Activated CD8-positive, alpha-beta memory T cell treated with anti-CD3 and anti-CD28 coated beads, Interleukin-2, amount 10 ng/mL, durations not matched to agents 7 days and 5 days (primary cell): ENCODE results near the gene TANC1. TPM values are rescaled to one million over a fixed set of nuclear protein-coding genes. Genes with fewer than 3 reads are reported as not detected.

Experiments used
- ATAC-seq: fragments of 150-1000 bp; cut with Tn5 transposase; one replicate; pipeline ENCODE4 v1.10.0; 2021; ENCODE audit warnings: moderate library complexity
- CTCF ChIA-PET: fragments of 350-600 bp; sonication (Branson Sonifier 250); formaldehyde crosslinking; loops from one replicate; lab custom pipeline; 2021; ENCODE audit warnings: antibody characterized with exemption; lab: Charles Lee
- DNase-seq: peaks from one replicate; pipeline ENCODE4 v3.0.0-alpha.2; 2020
- H3K27ac Mint-ChIP-seq: one replicate; pipeline ENCODE4 v1.8.0; 2021; ENCODE audit warnings: mild to moderate bottlenecking, mixed read lengths
- H3K27me3 Mint-ChIP-seq: one replicate; pipeline ENCODE4 v1.8.0; 2021; ENCODE audit warnings: mixed read lengths
- H3K36me3 Mint-ChIP-seq: one replicate; pipeline ENCODE4 v1.8.0; 2021; ENCODE audit warnings: mild to moderate bottlenecking, mixed read lengths
- H3K4me1 Mint-ChIP-seq: one replicate; pipeline ENCODE4 v1.8.0; 2021; ENCODE audit warnings: mixed read lengths
- H3K4me3 Mint-ChIP-seq: one replicate; pipeline ENCODE4 v1.8.0; 2021; ENCODE audit warnings: mild to moderate bottlenecking, moderate library complexity, mixed read lengths
- H3K9me3 Mint-ChIP-seq: one replicate; pipeline ENCODE4 v1.8.0; 2022; ENCODE audit warnings: low read depth, mixed read lengths
- total RNA-seq, 2 experiments: library from RNA; stranded (reverse); gene quantifications; one replicate each; pipeline ENCODE4 v1.2.3, GENCODE V29; 2021

TANC1 gene
- total RNA-seq, 2 experiments from 2014 or later, result 0.16 to 0.20 TPM

DNA sequence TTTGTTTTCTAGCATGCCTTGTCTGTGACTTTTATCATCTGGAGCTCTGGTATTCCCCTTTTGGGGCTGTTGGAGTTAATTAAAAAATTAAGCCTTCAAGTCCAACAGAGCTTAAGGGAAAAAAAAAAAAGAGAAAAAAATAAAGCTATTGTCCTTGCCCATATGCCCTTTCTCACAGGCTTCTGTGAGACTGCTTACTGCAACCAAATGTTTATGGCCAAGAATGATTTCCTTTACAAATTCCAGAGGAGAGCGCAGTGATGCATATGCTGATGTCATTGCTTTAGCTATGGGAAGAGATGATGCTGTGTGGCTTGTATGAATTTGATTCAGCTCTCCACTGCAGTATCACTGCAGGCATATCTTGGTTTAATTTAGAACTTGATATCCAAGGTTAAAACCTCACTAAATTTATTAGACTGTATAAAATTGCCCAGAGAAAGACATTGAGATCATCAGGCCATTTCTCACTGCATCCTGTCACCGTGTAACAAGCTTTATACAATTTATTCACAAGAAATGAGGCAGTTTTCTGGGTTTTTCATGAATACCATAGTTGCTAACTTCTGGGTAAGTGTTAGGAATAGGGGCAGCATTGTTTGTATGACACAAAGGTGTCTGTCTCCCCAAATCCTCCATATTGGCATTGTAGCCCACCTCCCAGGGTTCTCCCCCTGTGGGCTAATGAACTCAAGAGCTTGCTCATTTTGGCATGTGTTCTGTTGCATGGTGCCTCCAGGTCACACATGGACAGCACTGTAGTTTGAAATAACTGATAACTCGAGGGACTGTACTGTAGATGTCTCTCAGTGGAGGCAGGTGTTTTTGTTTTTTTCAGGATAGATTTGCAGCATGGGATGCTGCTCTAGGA lies 85.0 kb downstream of the TANC1 start:
- Mint-ChIP-seq H3K4me3 (no peak overlapping the region), H3K27me3 (peaks cover 19% of the 10 kb centered on the region), H3K4me1 (no peaks in the 10 kb centered on the region), H3K36me3 (no peaks in the 10 kb centered on the region), H3K9me3 (no peaks in the 10 kb centered on the region), H3K27ac (no peak overlapping the region)
- DNase-seq (no peak), ATAC-seq (no peak)
- CTCF ChIA-PET, result interaction anchor here (0.8 kb wide), 1 partner anchor 396 kb away, joined by 3 read pairs; no protein-coding TSS in a partner anchor

DNA sequence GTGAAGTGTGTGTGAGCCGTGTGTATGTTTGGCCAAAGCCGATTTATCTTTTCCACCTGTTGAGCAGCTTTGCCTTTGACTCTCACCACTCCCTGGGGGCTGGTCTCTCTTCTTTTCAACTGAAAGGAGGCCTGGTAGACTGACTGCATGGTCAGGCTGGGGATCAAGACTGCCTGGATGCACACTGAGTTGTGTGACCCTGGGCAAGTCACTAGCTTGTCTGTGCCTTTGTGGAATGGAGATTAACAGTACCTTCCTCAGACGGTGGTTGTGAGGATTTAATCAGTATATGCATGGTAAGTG lies 85.5 kb downstream of the TANC1 start:
- Mint-ChIP-seq H3K36me3 (no peaks in the 10 kb centered on the region), H3K4me1 (no peaks in the 10 kb centered on the region), H3K27me3 (peaks cover 22% of the 10 kb centered on the region), H3K4me3 (no peak overlapping the region), H3K9me3 (no peaks in the 10 kb centered on the region), H3K27ac (no peak overlapping the region)
- ATAC-seq (no peak), DNase-seq (no peak)
- CTCF ChIA-PET, result no interaction called here

DNA sequence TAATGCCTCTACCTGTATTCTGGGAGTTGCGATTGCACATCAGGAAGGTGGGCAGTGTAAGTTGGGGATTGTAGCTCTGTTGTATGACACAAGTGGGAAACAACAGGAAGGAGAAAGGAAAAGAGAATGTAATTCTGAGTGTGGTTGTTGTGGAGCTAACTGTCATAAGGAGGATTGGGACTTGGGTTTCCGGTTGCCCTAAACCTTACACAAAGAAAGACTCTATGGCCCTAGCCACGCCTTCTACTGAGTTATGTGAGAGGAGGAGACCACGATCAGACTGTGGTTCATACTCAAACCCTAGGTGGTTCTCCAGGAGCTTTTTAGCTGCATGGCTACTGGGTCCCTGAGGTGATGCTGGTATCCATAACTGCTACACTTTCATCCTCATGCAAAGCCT lies 86.5 kb downstream of the TANC1 start:
- Mint-ChIP-seq H3K36me3 (no peaks in the 10 kb centered on the region), H3K9me3 (no peaks in the 10 kb centered on the region), H3K27me3 (peaks cover 25% of the 10 kb centered on the region), H3K27ac (no peak overlapping the region), H3K4me3 (no peak overlapping the region), H3K4me1 (no peaks in the 10 kb centered on the region)
- ATAC-seq (no peak), DNase-seq (no peak)
- CTCF ChIA-PET, result no interaction called here

DNA sequence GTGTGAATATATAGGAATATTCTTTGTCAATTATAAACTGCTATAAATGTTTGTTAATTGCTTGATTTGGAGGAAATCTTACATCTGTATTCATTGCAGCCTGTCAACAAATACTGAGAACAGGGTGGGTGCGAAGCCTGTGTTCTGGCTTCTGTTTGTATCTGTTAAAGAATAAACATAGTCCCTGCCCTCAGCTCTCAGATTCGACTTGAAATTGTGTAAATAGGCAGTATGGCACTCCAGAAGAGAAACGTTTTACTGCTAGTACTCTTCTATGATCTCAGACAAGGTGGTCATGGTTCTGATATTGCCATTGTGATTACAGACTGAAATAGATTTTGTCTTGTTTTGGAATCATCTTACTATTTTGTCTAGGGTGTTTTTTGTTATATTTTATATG lies 92.1 kb downstream of the TANC1 start:
- peaks cover 10% of the 10 kb centered on the region for H3K27me3 Mint-ChIP-seq
- ATAC-seq (no peak), DNase-seq (no peak)
- CTCF ChIA-PET, result no interaction called here
- no peak overlapping the region for H3K27ac Mint-ChIP-seq
- H3K36me3 Mint-ChIP-seq, result no peaks in the 10 kb centered on the region
- H3K4me3 Mint-ChIP-seq, result no peak overlapping the region
- no peaks in the 10 kb centered on the region for H3K9me3 Mint-ChIP-seq
- no peaks in the 10 kb centered on the region for H3K4me1 Mint-ChIP-seq

DNA sequence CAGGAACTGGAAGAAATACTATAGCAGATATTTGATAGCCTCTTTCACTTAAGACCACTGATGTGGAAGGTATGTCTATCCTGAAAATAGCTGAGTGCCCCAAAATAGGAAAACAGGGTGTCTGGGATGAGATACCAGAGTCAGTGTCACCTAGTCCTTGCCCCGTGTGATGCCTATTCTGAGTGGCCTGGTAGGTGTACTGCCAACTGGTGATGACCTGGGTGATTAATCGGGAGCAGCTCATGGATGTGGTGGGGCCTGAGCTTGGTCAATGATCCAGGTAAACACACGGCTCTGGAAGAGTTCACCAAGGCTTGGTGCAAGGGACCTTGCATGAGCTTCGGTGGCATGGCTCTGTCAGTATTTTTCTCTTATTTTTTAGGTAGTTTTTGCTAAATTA lies 95.2 kb downstream of the TANC1 start:
- H3K4me3 Mint-ChIP-seq, result no peak overlapping the region
- ATAC-seq, result no peak
- peaks cover 5% of the 10 kb centered on the region for H3K27me3 Mint-ChIP-seq
- H3K9me3 Mint-ChIP-seq, result no peaks in the 10 kb centered on the region
- no peaks in the 10 kb centered on the region for H3K36me3 Mint-ChIP-seq
- no peak for DNase-seq
- H3K4me1 Mint-ChIP-seq, result no peaks in the 10 kb centered on the region
- no peak overlapping the region for H3K27ac Mint-ChIP-seq
- CTCF ChIA-PET, result no interaction called here

DNA sequence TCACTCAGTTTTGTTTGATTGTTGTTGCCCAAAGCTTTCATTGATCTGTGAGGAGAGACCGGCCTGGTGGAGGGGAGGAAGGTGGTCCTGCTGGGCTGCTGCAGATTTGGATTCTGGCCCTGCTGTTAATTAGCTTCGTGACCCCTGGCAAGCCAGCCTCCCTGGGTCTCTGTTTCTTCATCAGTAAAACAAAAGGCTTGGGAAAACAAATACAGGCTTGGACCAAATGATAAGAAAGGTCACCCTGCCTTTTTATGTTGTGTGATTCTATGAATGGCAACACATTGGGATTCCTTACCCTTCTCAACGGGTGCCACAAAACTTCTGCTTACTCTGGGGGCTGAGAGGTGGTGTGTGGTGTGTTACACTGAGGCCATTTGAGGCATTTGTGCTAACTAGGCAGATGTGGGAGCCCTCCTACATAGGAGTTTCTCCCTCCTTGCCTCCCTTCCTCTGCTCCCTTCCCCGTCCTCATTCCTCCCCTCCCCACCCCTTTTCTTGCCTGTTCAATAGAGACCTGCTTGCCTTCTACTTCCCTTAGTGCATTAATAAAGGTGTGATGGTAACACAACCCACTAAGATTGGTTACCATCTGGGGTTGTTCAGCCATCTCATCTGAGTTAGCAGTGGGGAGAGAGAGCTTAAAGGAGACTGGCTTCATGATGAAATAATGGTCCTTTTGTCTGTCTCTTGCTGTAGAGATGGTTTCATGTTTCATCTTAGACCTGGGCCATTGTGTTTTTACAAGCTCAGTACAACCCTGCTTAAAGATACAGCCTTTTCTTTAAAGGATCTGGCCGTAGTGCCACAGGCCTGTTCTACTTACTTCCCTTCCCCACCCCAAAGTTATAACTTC lies 96.2 kb downstream of the TANC1 start:
- Mint-ChIP-seq H3K4me3 (no peak overlapping the region), H3K9me3 (no peaks in the 10 kb centered on the region), H3K27me3 (peaks cover under 1% of the 10 kb centered on the region), H3K36me3 (no peaks in the 10 kb centered on the region), H3K27ac (no peak overlapping the region), H3K4me1 (no peaks in the 10 kb centered on the region)
- CTCF ChIA-PET, result no interaction called here
- DNase-seq (no peak), ATAC-seq (no peak)

DNA sequence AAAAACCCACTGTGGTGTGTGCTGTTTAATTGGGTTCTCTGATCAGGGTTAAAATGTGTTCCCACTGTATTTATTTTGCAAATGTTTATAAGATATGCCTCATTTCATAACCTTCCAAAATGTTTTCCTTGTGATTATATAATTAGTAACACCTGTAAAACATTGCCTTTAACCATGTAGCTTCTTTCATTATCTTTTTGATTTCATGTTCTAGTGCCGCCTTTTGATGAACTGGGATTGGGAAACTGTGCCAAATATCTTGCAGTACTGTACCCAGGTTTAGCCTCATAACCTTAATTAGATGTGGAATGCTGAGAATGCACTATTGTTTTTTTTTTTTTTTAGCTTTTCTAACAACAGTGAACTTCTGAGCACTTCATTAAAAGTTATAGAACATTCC lies 96.9 kb downstream of the TANC1 start:
- no peaks in the 10 kb centered on the region for H3K9me3 Mint-ChIP-seq
- CTCF ChIA-PET, result no interaction called here
- no peak overlapping the region for H3K4me3 Mint-ChIP-seq
- DNase-seq (no peak), ATAC-seq (no peak)
- H3K4me1 Mint-ChIP-seq, result no peaks in the 10 kb centered on the region
- H3K27me3 Mint-ChIP-seq, result no peaks in the 10 kb centered on the region
- H3K36me3 Mint-ChIP-seq, result no peaks in the 10 kb centered on the region
- no peak overlapping the region for H3K27ac Mint-ChIP-seq

DNA sequence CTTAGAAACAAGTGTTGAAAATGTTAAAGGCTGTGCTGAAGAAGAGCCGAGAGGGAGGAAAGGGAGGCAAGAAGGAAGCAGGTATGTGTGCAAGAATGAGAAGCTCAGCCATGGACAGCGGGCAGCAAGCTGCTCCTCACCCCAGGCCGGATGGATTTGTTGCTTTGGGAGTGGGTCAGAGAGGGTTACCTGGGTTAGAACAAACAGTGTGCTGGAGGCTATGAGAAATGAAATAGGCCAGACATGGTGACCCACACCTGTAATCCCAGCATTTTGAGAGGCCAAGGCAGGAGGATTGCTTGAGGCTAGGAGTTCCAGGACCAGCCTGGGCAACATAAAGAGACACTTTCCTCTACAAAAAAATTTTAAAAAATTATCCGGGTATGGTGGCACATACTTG lies 97.5 kb downstream of the TANC1 start:
- Mint-ChIP-seq H3K4me3 (no peak overlapping the region), H3K27ac (no peak overlapping the region), H3K9me3 (no peaks in the 10 kb centered on the region), H3K27me3 (no peaks in the 10 kb centered on the region), H3K36me3 (no peaks in the 10 kb centered on the region), H3K4me1 (no peaks in the 10 kb centered on the region)
- CTCF ChIA-PET, result no interaction called here
- no peak for DNase-seq
- ATAC-seq, result no peak

DNA sequence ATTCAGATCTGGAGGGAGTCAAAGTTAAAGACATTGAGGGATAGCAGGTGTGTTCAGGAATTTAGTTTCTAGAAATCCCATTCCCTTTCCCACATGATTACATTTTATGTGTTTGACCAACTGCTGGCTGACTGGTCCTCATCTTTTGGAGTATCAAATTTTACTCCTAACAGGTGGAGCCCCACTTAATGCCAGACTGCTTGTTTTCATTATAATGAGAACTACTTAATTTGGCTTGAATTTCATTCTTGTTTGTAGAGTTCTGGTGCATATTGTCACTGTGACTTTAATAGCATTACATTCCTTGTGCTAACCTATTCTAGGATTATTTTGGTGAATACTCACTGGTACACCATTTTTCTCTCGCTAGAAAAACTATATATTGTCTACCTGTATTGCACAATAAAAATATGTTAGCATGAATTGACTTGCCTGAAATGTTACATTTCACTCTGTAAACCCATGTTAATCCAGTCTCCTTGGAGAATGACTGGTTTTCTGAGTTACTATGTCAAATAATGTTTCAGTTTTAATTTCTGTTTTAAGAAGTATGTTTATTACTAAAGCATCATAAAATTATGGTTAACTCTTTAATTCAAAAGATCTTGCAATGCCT lies 98.2 kb downstream of the TANC1 start:
- Mint-ChIP-seq H3K27ac (no peak overlapping the region), H3K4me1 (no peaks in the 10 kb centered on the region), H3K4me3 (no peak overlapping the region), H3K36me3 (no peaks in the 10 kb centered on the region), H3K9me3 (no peaks in the 10 kb centered on the region), H3K27me3 (no peaks in the 10 kb centered on the region)
- ATAC-seq, result no peak
- CTCF ChIA-PET, result no interaction called here
- no peak for DNase-seq

DNA sequence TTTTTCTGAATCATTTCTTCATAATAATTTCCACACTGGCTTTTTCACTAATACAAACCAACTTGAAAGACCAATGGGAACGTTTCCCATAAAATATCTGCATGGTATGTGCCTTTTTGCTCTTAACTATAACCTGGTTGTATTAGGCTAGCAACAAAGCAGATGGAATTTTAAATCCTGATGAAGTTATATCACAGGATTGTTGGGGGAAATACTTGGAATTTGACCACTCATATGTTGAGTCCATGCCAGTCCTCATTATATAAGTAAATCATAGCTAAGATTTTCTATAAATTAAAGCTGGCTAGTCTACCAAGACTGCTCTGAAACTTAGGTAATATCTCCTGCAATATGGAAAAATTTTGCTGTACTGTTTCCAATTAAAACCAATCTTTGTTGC lies 99.5 kb downstream of the TANC1 start:
- CTCF ChIA-PET, result no interaction called here

DNA sequence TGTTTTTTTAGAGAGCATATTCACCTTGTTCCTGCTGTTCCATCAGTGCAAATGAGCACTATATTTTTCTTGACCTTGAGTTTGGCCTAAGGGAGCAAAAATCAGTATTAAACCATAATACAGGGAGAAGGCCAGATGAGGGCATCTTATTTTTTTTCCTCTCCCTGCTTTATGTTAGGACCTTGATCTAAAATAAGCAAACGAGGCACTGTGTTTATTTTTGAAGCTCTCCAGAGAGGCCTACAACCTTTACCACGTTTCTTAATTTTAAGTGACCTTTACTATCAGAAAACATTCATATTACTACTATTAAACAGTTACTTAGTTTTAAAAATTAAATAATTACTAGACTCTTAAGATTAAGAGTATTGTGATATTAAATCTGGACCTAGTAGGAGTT lies 100.8 kb downstream of the TANC1 start:
- Mint-ChIP-seq H3K9me3 (no peaks in the 10 kb centered on the region), H3K4me3 (no peak overlapping the region), H3K4me1 (no peaks in the 10 kb centered on the region), H3K27ac (no peak overlapping the region), H3K36me3 (no peaks in the 10 kb centered on the region), H3K27me3 (no peaks in the 10 kb centered on the region)
- DNase-seq (no peak), ATAC-seq (no peak)
- CTCF ChIA-PET, result no interaction called here

More for the DNA sequence above, 99.5 kb downstream of the TANC1 start:
- Mint-ChIP-seq H3K9me3 (no peaks in the 10 kb centered on the region), H3K4me1 (no peaks in the 10 kb centered on the region), H3K27me3 (no peaks in the 10 kb centered on the region), H3K4me3 (no peak overlapping the region), H3K27ac (no peak overlapping the region), H3K36me3 (no peaks in the 10 kb centered on the region)
- ATAC-seq (no peak), DNase-seq (no peak)

DNA sequence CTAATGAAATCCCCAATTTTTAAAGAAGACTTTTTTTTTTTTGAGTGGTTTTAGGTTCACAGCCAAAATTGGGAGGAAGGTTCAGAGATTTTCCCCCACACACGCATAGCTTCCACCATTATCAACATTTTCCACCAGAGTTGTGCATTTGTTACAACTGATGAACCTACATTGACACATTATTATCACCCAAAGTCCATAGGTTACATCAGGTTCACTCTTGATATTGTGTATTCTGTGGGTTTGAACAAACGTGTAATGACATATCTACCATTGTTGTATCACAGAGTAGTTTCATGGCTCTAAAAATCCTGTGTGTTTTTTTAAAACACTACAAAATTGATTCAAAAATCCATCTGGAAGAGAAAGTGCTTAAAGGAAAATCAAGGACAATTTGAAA lies 101.8 kb downstream of the TANC1 start:
- no peak overlapping the region for H3K4me3 Mint-ChIP-seq
- CTCF ChIA-PET, result no interaction called here
- H3K4me1 Mint-ChIP-seq, result no peaks in the 10 kb centered on the region
- DNase-seq (no peak), ATAC-seq (no peak)
- no peaks in the 10 kb centered on the region for H3K36me3 Mint-ChIP-seq
- H3K27ac Mint-ChIP-seq, result no peak overlapping the region
- no peaks in the 10 kb centered on the region for H3K9me3 Mint-ChIP-seq
- H3K27me3 Mint-ChIP-seq, result peaks cover 2% of the 10 kb centered on the region

DNA sequence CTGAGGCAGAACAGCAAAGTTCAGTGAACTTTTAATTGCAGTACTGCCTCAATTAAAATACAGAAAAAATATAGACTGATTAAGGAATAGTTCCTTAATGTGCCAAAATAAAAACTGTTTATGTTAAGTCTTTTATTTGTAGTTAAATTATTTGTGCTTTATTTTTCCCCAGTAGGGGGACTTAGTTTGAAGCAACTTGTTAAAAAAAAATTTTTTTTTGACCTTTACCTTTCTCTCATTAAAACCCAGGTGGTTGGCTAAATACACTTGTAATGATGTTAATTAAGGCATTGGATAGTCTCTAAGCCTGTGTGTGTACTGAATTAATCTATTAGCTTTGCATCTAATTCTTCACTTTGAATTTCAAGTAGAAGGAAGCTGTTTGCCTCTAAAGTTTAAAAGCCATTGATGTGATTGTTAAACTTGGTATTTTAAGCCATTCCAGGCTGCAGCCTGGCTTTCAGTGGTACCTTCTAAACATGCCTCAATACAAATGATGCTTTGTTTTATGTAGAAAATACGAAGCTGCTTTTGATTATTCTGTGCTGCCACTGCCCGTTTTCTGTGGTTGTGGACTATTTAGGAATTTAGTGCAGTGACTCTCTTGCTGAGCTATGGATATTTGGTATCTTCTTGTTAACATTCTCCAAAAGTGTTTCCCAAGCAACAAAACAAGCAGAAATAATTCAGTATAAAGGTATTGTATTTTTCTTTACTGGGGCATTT lies 102.9 kb downstream of the TANC1 start:
- CTCF ChIA-PET, result no interaction called here
- no peaks in the 10 kb centered on the region for H3K36me3 Mint-ChIP-seq
- H3K27ac Mint-ChIP-seq, result no peak overlapping the region
- DNase-seq, result no peak
- peaks cover 2% of the 10 kb centered on the region for H3K27me3 Mint-ChIP-seq
- H3K9me3 Mint-ChIP-seq, result no peaks in the 10 kb centered on the region
- no peak overlapping the region for H3K4me3 Mint-ChIP-seq
- H3K4me1 Mint-ChIP-seq, result no peaks in the 10 kb centered on the region
- ATAC-seq, result no peak
